ENCODE measurements around the gene POLR2I.
"Not testable (repeated sequence)": the region's sequence is repeated elsewhere in the genome, so short reads cannot be mapped to it uniquely, and the experiment has no call there.

POLR2I gene

GRCh38 chr19:36099166-36099785, 15.4 kb downstream of the POLR2I start:
- DNase-seq, result no peak

DNA sequence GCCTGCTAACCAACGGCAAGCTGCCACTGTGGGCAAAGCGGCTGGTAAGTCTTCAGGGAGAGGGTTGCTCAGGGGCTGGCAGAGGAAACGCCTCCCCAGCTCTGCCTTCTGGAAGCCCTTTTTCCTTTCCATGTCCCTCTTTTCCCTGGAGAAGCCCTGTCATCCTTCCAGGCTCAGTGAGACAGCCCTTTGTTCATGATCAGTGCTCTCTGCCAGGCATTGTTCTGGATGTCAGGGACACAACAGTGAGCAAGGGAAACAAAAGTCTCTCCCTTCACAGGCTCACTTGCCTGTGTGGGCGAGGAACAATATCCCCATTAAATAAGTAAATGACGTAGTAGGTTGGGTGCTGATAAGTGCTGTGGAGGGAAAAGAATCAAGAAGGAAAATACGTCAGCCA, 17.6 kb downstream of the POLR2I start:
- no peak for DNase-seq

DNA sequence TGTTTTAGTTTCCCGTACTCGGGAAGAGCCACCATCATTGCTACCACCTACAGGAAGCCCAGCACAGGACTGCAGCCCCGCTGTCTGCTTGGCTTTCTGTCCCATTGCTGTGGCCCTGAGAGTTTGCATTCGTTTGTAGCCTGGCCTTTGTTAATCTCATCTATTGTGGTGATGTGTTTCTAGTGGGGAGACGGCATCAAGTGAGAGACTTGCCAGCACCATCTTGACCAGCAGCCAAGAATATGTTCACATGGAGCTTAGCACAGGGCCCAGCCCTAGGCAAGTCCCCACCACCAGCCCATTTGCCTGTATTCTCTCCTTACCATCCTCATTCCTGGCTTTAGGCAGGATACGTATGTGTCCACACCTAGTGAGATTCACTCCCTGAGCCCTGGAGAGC, 21.0 kb downstream of the POLR2I start:
- DNase-seq, result no peak

- no peak for DNase-seq
These were observed 21.5 kb downstream of the POLR2I start for GRCh38 chr19:36093146-36093662.

DNA sequence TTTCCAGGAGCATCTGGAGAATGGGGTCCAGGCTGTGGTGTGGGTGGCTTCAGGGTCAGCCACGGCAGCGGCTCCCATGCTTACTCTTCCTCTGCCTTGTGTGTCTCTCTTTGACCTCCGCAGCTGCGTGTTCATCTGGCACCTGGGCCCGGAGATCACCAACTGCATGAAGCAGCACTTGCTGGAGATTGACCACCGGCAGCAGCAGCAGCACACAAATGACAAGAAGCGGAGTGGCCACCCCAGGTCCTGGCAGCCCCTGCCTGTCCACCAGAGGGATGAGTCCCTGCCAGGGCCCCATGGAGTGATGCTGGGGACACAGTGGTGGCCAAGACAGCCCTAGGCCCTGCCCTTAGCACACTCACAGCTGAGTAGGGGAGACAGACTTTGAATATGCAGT, 22.1 kb downstream of the POLR2I start:
- DNase-seq, result no peak

GRCh38 chr19:36090910-36091695, 23.6 kb downstream of the POLR2I start:
- no peak for DNase-seq

- DNase-seq, result no peak
These were observed 24.8 kb downstream of the POLR2I start for GRCh38 chr19:36089847-36090246.

DNA sequence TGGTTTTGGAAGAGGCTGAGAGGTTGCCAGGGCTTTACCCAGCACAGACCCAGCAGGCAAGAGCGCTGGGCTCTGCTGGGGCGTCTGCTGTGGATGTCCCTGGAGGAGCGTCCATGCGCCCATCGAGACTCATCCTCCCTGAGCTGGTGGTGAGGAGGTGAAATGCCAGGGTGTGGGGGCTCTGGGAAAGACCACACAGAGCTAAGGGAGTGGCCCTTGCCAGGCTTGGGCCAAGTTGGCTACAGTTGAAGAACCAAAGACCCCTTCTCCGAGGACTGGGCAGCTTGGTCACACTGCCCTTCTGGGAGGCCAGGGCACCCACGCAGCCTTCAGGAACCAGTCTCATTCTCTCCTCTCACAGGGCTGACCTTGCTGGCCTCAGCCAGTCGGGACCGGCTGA, 28.3 kb downstream of the POLR2I start:
- no peak for DNase-seq

DNA sequence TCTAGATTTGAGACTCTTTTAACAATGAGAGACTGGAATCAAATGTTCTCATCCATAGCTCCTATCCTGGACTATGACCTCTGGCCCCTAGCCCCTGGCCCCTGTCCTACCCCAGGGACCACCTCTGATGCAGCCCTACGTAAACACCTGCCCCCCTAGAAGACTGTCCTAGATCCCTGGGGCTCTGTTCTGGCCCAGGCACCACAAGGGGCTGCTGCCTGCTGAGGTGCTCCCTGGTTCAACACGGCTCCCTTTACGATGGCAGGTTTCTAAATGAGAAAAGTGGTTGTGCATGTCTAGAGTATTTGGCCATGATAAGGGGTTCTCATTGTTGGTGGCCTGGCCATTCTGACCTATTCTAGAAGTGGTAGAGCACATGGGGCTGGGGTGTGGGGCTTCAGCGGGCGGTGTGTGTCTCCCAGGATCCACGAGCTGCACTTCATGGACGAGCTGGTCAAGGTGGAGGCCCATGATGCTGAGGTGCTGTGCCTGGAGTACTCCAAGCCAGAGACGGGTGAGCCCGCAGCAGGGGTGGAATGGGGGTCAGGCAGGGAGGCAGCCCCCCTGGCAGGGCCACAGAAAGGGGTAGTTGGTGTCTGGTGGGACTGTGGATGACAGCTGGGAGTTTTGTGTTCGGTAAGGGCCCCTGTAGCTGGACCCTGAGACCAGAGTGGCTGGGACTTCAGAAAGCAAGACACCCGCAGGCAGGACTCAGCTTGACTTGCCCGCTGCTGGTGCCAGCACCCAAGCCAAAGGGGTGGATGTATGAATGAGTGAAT, 30.3 kb downstream of the POLR2I start:
- no peak for DNase-seq

DNA sequence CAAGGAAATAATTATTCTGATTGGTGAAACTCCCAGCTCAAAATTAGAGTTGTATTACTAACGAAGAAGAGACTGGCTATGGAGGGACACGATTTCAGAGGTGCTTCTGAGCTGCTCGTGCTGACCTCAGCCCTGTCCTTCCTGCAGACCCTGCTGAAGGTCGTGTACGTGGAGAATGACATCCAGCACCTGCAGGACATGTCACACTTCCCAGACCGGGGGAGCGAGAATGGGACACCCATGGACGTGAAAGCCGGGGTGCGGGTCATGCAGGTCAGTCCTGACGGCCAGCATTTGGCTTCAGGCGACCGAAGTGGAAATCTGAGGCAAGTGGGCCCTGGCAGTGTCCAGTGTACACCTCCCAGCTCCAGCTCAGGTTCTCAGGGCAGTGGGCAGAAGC, 31.8 kb downstream of the POLR2I start:
- no peak for DNase-seq

- no peak for DNase-seq
These were observed 32.8 kb downstream of the POLR2I start for GRCh38 chr19:36081894-36082293.

DNA sequence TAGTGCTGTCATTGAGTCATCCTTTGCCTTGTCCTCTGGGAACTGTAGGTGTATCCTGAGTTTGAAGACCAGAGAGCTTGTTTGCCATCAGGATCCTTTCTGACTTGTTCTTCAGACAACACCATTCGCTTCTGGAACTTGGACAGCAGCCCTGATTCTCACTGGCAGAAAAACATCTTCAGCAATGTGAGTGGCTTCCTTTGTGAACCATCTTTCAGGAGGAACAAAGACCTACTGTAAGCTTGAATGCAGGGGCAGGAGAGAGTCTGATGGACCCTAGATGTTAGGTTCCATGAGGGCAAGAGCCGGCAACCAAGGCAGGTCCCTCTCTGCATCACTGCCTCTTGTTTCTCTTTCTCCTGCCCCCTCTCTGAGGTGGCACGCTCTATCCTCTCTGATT, 33.3 kb downstream of the POLR2I start:
- no peak for DNase-seq

- DNase-seq, result no peak
These were observed 35.2 kb downstream of the POLR2I start for GRCh38 chr19:36079389-36079945.

DNA sequence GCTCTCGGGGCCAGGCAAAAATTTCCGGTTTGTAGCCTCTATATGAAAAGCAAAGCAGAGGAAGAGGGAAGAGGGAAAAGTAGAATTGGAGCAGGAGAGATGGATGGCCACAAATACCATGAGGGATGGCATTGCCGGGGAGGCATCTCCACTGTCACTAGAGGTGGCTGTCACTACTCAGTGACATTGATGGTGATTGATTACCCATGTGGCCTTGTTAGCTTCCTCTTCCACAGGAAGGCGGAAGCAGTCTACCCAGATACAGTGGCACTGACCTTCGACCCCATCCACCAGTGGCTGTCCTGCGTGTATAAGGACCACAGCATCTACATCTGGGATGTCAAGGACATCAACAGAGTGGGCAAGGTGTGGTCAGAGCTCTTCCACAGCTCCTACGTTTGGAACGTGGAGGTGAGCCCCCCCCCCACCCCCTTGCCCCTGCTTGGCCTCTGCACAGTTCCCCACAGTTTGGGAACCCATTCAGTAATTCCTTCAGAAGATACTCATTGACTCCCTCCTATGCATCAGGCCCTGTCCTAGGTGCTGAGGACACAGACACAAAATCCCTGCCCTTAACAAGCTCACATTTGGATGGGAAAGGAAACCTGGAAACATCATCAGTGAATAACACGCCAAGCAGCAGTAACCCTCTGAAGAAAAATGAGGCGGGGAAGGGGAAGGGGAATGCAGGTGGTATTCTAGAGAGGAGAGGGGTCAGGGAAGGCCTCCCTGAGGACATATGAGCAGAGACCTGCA, 41.4 kb downstream of the POLR2I start:
- no peak for DNase-seq

GRCh38 chr19:36072081-36072480, 42.6 kb downstream of the POLR2I start:
- no peak for DNase-seq

DNA sequence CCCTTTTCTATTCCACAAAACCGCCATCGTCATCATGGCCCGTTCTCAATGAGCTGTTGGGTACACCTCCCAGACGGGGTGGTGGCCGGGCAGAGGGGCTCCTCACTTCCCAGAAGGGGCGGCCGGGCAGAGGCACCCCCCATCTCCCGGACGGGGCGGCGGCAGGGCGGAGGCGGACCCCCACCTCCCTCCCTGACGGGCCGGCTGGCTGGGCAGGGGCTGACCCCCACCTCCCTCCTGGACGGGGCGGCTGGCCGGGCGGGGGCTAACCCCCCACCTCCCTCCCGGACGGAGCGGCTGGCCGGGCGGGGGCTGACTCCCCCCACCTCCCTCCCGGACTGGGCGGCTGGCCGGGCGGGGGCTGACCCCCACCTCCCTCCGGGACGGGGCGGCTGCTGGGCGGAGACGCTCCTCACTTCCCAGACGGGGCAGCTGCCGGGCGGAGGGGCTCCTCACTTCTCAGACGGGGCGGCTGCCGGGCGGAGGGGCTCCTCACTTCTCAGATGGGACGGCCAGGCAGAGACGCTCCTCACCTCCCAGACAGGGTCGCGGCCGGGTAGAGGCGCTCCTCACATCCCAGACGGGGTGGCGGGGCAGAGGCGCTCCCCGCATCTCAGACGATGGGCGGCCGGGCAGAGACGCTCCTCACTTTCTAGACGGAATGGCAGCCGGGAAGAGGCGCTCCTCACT, 45.7 kb downstream of the POLR2I start:
- DNase-seq, result not testable (repeated sequence)

GRCh38 chr19:36067681-36068080, 47.0 kb downstream of the POLR2I start:
- DNase-seq, result no peak

GRCh38 chr19:36064826-36065225, 49.8 kb downstream of the POLR2I start:
- DNase-seq, result no peak
